ENCODE data around the gene SH2D3A.

Gene SH2D3A

GRCh38 chr19:6737873-6738786 is 29.1 kb downstream of the SH2D3A start:
- peak; percentile 51 for DNase-seq (ENCODE audit: low read depth)

GRCh38 chr19:6737284-6737872 is 29.9 kb downstream of the SH2D3A start, which contains the start of gene GPR108:
Gene GPR108 (minus strand): TSS chr19:6737580. CDS start chr19:6737576, 4 bp downstream.
- DNase-seq (ENCODE audit: low read depth) = peak; percentile 100

GRCh38 chr19:6736917-6737283 is 30.3 kb downstream of the SH2D3A start:
- no peak for DNase-seq (ENCODE audit: low read depth)

GRCh38 chr19:6736169-6736916 is 30.9 kb downstream of the SH2D3A start:
- DNase-seq (ENCODE audit: low read depth) = no peak

GRCh38 chr19:6735181-6735911 is 31.9 kb downstream of the SH2D3A start:
- no peak for DNase-seq (ENCODE audit: low read depth)

- DNase-seq (ENCODE audit: low read depth) = no peak
Measured at GRCh38 chr19:6734096-6734696, 33.0 kb downstream of the SH2D3A start.

GRCh38 chr19:6733338-6734095 is 33.7 kb downstream of the SH2D3A start:
- DNase-seq (ENCODE audit: low read depth) = no peak

- no peak for DNase-seq (ENCODE audit: low read depth)
Measured at GRCh38 chr19:6732803-6733337, 34.4 kb downstream of the SH2D3A start.

GRCh38 chr19:6731822-6732221 is 35.4 kb downstream of the SH2D3A start:
- DNase-seq (ENCODE audit: low read depth) = no peak

- DNase-seq (ENCODE audit: low read depth) = no peak
Measured at GRCh38 chr19:6730941-6731670, 36.1 kb downstream of the SH2D3A start.

- no peak for DNase-seq (ENCODE audit: low read depth)
Measured at GRCh38 chr19:6730153-6730804, 37.0 kb downstream of the SH2D3A start.

GRCh38 chr19:6729573-6730152 is 37.6 kb downstream of the SH2D3A start:
- DNase-seq (ENCODE audit: low read depth) = no peak

- no peak for DNase-seq (ENCODE audit: low read depth)
Measured at GRCh38 chr19:6728346-6728745, 38.9 kb downstream of the SH2D3A start.

GRCh38 chr19:6725513-6726231 is 41.6 kb downstream of the SH2D3A start:
- no peak for DNase-seq (ENCODE audit: low read depth)

- DNase-seq (ENCODE audit: low read depth) = no peak
Measured at GRCh38 chr19:6724631-6725492, 42.4 kb downstream of the SH2D3A start.

- no peak for DNase-seq (ENCODE audit: low read depth)
Measured at GRCh38 chr19:6723738-6724137, 43.5 kb downstream of the SH2D3A start.

GRCh38 chr19:6723108-6723618 is 44.1 kb downstream of the SH2D3A start:
- DNase-seq (ENCODE audit: low read depth) = no peak

All from GM04503 (cell line).